GM20431 (cell line): Measurements from ENCODE around the gene PIGS.
"Not testable (repeated sequence)": the region's sequence is repeated elsewhere in the genome, so short reads cannot be mapped to it uniquely, and the experiment has no call there.

Experiments
- in situ Hi-C: fragments of 300-500 bp; cut with MseI, MboI; formaldehyde crosslinking; loops from one replicate; pipeline ENCODE4 v1.15.0; 2020; ENCODE audit warnings: low sequenced_read_pairs; ENCODE audit not compliant: unreplicated experiment

Gene PIGS

DNA sequence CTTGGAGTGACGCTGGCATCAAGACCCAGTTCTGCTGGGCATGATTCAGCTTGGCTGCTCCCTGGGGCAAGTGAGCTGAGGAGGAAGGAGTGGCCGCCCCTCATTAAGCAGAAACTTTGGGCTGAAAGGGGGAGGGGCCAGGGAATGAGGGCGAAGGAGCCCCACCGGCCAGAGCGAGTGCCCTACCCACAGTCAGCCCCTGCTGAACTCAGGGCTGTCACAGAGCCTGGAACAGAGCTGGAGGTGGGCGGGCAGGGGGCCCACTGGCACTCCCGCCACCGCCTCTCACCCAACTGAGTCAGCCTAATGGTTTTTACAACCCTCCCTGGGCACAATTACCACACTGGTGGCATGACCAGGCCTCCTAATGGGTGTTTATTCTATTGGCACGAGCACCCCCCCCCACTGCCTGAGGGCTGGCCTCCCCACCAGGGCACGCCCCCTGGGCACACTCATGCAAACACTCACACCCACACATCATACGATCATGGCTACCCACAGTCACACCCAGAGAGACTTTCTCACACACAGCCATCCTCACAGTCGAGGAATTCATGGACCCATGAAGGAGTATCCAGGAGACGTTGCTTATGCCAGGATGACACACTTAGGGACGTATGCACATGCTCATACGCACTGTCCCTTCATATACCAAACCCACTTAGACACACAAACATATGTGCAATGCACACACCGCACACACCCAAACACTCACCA lies 38.1 kb downstream of the PIGS start:
- in situ Hi-C loops: no loop called here

DNA sequence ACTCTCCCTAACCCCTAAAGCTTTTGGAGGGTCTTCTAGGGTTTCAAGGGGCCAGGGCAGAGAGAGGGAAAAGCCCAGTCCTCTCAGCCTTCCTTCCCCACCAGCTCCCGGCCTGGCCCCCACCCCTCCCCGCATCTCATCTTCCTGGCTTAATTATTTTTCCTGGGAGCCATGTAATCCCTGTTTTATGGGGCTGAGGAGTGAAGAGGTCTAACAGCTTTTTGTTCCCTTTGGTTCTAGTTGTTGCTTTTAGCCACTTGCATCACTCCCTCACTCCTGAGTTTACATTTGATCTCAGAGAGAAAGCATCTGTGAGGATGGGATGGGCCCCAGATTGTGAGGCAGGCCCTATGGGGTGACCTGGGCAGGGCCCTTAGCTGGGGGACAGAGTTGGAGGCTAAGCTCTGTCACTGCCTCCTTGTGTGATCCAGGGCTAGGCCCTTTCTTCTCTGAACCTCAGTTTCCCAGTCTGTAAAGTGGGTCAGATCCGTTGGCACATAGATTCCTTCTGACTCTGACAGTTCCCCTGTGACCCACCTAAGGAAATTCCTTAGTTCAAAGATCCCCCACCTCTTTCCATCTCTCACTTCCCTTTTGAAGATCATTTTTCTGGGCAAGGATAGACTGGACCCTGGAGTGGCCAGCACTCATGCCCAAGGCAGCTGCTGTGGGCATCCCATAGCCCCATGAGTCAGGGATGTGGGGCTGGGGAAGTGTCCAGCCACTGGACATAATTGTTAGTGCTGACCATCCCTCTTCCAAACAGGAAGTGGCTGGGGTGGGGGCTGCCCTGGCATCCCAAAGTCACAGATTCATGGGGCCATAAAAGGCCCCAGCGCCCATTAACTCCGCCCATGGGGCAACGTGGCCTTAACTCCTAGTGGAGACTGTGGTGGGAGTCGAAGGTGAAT lies 39.0 kb downstream of the PIGS start:
- in situ Hi-C loops: no loop called here

DNA sequence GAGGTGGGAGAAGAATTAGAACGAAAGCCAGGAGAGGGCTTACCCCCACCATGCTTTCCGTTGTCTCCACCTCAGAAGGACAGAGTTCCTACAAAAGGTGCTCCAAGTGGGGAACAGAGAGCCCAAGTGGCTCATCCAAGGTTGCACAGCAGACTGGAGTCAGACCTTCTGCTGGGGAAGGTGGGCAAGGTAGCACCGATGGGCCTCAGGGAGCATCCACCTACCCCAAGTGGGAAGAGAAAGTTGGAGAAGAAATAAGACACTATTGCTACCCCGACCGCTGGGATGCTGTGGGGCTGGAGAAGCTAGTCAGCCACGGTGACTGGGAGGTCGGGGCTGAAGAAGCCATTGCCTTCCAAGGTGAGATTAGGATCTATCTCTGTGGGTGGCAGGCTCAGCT lies 40.4 kb downstream of the PIGS start:
- in situ Hi-C loops: no loop called here

DNA sequence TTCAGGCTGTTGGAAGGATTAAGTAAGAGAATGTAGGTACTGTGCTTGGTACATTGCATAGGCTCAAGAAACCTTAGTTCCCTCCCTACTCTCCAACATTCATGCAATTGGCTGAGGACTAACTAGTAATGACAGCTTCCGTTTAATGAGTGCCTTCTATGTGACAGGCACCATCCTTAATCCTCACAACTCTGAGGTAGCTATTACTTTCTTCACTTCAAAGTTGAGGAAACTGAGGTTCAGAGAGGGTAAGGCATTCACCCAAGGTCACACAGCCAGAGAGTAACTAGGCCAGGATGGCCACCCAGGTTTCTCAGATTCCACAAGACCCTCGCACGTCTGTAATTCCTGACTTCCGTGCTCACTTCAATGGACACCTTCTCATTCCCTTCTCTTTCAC lies 41.1 kb downstream of the PIGS start:
- in situ Hi-C loops: no loop called here

DNA sequence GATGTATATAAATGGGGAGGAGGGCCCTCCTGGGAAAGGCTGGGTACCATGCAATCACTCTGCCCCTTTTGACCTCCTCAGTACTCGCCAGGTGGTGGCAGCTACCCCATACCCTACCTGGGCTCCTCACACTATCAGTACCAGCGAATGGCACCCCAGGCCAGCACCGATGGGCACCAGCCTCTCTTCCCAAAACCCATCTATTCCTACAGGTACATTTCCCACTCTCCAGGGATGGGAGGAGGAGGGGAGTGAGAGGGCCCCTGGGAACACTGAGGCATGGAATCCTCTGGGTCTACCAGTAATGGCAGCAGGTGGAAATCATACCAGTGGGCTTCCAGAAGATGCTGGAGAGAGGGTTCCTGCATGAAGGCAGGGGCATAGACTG lies 42.3 kb downstream of the PIGS start:
- in situ Hi-C loops: no loop called here

DNA sequence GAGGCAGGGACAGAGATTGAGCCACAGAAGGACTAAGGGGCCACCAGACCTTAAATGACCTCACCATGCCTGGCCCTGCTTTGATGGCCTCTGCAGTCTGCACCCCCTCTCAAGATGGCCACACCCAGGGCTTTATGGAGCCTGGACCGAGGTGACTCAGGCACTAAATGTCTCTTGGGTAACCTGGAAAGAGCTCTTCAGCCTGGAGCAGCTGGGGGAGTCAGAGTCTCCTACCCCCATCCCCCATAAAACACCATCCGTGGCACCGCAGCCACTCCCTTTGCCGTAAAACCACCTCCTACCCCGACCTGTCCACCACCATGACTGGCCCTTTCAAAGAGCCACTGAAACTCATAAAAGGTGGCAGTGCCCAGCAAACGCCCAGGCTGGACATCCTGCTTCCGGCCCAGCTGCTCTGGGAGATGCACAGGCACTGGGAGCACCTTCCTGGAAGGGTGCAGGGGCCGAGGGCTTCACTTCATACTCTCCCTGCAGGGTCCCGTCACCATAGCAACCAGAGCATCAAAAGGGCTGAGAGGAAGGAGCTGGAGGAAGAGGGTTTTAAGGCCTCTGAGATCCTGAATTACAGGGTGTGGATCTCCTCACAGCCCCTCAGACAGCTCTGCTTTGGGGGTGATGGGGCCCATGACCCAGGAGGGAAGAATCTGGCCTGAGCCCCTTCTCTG lies 42.9 kb downstream of the PIGS start:
- in situ Hi-C loops: no loop called here

DNA sequence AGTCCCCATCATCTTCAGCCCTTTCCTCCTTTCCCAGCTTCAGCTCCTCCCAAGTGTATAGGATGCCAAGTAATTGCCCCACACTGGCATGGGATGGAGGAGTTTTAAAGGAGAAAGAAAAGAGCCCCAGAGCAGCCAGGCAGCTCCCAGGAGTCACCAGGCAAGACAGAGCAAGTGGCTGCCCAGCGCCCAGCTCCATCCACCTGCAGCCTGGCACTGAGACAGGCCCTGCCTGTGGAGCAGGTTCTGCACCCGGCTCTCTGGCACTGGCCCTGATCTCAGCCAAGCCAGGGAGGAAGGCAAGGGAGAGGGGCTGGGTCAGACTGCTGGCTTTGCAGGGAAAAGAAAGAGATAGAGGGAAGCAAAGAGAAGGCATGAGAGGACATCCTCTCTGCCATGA lies 43.5 kb downstream of the PIGS start:
- in situ Hi-C loops: no loop called here

DNA sequence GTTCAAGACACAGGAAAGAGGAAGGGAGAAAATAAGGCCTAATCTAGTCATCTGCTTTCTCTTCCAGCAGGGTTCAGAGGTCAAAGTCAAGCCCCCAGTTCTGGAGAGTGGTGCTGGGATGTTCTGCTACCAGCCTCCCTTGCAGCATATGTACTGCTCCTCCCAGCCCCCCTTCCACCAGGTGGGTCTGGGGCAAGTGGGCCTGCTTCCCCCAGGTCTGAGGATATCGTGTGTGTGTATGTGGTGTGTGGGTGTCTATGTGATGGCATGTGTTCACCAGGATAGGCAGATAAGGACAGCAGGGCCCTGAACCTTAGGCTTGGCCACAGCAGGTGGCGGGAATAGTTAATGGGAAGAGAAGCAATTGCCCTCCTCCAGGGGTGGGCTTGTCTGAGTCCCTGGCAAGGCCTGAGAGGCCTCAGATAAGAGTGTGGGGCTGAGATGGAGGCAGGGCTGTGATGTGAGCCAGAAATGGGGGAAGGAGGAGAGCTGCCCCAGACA lies 44.1 kb downstream of the PIGS start:
- in situ Hi-C loops: no loop called here

DNA sequence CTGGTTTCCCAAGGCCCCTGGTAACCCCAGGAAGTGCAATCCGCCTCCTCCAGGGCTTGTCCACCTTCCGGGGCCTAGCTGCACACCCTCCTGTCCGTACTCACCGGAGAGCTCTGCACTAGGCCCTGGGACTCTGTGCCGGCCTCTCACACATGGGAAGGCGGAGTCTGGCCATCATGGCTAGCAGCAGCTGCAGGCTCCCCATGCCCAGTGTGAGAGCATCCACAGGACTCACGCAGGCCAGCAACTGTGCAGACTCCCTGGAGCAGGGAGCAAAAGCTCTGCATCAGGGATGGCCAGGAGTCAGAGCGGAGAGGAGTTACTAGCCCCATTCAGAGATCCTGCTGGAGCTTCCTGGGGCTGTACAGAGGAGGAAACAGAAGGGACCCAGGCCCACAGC lies 44.9 kb downstream of the PIGS start:
- in situ Hi-C loops: no loop called here

DNA sequence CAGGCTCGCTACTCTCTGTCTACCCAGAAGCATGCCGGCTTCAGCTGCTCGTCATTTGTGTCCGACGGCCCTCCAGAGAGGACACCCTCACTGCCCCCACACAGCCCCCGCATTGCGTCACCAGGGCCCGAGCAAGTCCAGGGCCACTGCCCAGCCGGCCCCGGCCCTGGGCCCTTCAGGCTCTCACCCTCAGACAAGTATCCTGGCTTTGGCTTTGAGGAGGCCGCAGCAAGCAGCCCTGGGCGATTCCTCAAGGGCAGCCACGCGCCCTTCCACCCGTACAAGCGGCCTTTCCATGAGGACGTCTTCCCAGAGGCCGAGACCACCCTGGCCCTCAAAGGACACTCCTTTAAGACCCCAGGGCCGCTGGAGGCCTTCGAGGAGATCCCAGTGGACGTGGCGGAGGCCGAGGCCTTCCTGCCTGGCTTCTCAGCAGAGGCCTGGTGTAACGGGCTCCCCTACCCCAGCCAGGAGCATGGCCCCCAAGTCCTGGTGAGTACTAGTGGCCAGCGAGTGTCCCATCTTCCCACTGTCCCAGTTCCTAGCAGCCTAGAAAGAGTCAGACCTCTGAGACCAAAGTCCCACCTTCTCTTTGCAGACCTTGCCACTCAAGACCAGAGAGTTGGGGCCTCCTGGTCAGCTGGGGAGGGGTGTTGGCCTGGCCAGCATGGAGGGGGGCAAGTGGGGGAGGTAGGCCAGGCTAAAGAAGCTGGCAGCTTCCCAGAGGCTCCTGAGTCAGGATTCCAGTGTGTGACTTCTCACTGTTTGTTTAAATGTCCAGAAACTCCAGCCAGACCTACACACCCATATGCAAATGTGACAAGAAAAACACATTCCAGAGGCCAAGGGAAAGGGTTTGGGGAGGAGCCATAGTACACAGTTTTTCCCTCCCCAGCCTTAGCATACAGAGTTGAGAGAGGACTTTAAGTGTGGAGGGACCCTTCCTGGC lies 46.6 kb downstream of the PIGS start:
- in situ Hi-C loops: no loop called here

DNA sequence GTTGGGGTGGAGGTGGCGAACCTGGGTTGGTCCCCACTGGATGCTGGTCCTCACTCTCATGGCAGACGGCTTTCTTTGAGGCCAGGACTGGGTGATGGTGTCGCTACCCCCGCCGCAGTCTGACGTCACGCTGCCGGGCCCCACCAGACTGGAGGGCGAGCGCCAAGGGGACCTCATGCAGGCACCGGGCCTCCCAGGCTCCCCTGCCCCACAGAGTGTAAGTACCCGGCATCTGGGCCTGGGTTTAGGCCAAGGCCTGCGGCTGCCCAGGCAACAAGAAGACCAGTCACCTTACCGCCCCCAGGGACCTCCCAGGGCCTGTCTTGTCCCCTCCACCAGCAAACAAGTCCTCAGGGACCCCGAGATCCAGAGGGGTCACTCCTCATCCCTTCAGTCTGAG lies 47.4 kb downstream of the PIGS start:
- in situ Hi-C loops: no loop called here

DNA sequence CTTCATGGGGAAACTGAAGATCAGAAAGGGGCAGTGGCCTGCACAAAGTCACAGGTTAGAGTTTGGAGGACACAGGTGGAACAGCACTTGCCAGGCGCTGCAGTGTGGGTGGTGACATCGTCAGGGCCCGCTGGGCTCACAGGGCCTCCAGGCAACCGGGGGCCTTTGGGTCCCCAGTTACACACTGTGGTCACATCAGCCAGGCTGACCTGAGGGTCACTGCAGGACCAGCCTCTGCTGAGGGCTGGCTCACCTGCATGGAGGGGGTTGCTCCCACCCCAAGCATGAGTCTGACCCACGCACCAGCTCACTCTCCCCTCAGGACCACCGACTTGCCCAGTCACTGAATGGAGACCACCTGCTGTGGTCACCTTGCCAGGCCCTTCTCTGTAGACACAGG lies 48.1 kb downstream of the PIGS start:
- in situ Hi-C loops: no loop called here

DNA sequence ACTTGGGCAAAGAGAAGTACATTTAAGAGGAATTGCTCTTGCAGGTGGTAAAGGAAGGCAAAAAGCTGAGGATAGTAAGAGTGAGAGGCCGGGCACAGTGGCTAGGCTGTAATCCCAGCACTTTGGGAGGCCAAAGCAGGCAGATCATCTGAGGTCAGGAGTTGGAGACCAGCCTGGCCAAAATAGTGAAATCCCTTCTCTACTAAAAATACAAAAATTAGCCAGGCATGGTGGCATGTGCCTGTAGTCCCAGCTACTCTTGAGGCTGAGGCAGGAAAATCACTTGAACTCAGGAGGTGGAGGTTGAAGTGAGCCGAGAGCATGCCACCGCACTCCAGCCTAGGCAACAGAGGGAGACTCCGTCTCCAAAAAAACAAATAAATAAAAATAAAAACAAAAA lies 49.0 kb downstream of the PIGS start:
- in situ Hi-C loops: not testable (repeated sequence)

DNA sequence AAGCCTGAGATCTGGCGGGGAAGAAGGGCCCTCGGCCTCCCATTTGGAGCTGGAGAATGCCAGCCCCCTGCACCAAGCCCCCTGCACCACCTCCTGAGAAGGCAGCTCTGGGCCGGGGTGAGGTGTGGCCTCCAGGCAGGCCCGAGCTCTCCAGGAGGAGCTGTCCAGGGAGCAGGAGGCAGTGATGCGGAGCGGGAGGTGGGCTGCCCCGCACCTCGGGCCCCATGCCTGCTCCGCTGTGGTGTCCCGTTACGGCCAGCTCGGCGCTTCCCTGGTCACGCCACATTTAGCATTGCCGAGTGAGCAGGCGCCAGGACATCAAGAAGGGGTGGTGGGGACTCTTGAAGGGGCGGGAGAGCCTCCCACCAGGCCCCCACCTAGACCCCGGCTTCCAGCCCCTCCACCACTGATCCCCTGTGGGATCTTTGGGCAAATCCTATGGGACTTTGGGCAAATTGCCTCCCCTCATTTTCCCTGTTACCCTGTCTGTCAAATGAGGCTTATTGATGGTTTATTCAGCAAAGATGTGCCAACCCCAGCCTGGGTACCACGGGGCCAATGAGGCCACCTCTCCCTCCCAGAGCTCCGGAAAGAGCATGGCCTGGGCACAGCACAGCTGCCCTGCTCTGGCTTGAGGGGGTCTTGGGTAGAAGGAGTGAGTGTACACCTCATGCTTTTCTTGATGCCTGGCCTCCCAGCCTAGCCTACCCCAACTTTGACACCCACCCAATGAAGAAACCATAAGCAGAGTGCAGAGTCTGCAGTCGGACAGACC lies 49.8 kb downstream of the PIGS start:
- in situ Hi-C loops: no loop called here

DNA sequence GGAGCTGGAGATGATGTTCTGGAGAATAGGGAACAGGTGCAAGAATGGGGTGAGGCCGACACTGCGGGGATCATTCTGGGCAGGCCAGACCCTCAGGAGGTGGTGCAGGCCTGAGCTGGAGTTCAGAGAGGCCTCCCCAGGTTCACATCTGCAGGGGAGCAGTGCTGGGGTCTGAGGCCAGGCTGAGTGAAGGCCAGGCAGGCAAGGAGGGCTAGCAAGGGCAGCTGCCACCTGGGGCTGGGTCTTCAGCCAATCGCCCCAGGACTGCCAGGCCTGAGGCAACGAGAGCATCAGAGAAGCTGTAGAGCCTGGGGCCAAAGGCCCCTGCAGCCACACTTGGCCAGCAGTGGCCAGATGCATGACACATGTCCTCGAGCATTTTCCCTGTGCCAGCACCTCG lies 50.6 kb downstream of the PIGS start:
- in situ Hi-C loops: no loop called here

DNA sequence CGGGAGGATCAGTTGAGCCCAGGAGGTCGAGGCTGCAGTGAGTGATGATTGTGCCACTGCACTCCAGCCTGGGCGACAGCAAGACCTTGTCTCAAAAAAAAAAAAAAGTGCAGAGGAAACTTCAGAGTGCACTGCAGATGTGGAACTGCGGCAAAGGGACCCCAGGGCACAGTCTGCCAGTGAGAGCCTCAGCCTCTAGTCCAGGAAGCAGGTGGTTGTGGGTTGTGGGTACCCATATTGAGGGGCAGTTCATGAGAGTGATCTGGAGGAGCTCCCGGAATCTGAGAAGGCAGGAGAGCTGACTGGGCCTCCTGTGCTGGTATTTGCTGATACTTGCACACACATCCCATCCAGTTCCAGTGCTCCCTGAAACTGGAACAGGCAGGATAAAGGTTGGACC lies 52.1 kb downstream of the PIGS start:
- in situ Hi-C loops: no loop called here

DNA sequence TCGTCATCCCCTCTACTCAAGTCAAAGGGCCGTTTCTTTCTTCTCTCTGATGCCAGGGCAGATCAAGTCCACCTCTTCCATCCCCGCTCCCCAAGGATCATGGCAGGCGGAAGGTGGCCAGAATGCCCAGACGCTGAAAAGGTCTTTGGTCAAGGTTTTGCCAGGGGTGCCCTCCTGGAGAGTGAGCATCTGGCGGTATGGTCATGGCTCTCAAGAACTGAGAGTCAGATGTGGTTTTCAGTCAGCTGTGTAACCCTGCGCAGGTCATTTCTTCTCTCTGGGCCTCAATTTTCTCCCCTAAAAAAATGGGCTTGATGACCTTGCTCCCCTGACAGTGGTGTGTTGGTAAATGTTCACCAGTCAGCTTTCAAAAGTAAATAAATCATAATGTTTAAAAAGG lies 52.7 kb downstream of the PIGS start:
- in situ Hi-C loops: no loop called here

DNA sequence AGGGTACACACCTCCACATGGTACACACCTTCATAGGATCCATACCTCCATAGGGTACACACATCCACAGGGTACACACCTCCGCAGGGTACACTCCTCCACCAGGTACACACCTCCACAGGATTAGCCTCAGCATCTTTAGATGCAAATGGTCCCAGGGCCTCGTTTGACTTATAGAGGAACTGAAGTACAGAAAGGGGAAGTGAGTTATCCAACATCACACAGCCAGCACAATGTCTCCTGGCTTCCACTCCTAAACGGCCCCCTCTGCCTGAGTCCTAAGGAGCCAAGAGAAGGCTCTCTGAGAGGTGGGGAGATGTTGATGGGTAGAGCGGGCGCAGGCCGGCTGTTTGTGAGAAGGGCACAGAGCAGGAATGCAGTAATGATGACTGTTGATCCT lies 53.2 kb downstream of the PIGS start:
- in situ Hi-C loops: no loop called here

DNA sequence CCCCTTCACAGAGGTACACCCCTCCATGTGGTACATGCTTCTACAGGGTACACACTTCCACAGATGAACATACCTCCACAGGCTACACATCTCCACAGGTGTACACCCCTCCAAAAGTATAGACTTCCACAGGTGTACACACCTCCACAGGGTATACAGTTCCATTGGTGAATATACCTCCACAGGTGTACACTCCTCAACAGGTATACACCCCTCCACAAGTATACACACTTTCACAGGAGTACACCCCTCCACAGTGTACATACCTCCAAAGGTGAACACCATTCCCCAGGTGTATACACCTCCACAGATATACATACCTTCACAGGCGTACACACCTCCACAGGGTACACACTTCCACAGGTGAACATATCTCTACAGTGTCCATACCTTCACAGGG lies 55.8 kb downstream of the PIGS start:
- in situ Hi-C loops: no loop called here
